Neural progenitor cell (in vitro differentiated cells): ENCODE data around the gene HYOU1.
A peak's percentile ranks its signal among the peaks of the same experiment; 100 is the strongest.

Experiments
- CTCF ChIP-seq: fragments of 200-600 bp; sonication (generic); IDR thresholded peaks from 2 replicates; pipeline ENCODE4 v1.5.1; 2017; ENCODE audit warnings: antibody characterized with exemption, mild to moderate bottlenecking
- EZH2 ChIP-seq: fragments of 200-600 bp; sonication (generic); IDR thresholded peaks from 2 replicates; pipeline ENCODE4 v1.6.1; 2017; ENCODE audit warnings: antibody characterized with exemption, mild to moderate bottlenecking, moderate library complexity
- EZH2phosphoT487 ChIP-seq: fragments of 200-600 bp; sonication (generic); IDR thresholded peaks from 2 replicates; pipeline ENCODE4 v1.6.1; 2017; ENCODE audit warnings: antibody characterized with exemption

- TF ChIP-seq EZH2 (no peak), CTCF (peak; percentile 59), EZH2phosphoT487 (no peak)
Measured at GRCh38 chr11:119100246-119100970, 43.4 kb upstream of the HYOU1 start.
